Inflammatory macrophage (primary cell): ENCODE measurements around the gene VLDLR.
"Not testable (repeated sequence)": the region's sequence is repeated elsewhere in the genome, so short reads cannot be mapped to it uniquely, and the experiment has no call there.

Experiments used
- DNase-seq, 2 donors: peaks; one replicate each; pipeline ENCODE4 v3.0.0-alpha.2; 2020 to 2022

VLDLR gene

GRCh38 chr9:2664174-2665065, 42.8 kb downstream of the VLDLR start:
- DNase-seq = no peak

GRCh38 chr9:2666569-2666968, 45.0 kb downstream of the VLDLR start:
- DNase-seq = no peak

DNA sequence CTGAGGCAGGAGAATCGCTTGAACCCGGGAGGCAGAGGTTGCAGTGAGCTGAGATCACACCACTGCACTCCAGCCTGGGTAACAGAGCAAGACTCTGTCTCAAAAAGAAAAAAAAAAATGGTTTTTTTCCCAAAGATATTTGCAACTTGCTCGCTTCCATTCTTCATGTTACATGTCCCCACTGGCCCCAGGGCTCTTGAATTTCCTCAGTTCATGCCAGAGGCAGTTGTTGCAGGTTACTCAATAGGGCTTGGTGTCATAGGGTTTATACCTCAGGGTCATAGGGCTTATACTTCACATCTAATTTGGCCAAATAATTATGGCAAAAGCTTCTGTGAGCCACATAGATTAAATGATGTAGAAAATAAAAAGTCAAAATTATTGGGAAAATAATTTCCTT, 51.6 kb downstream of the VLDLR start:
- DNase-seq = no peak

- DNase-seq = no peak
These were observed 52.7 kb downstream of the VLDLR start for GRCh38 chr9:2674141-2674824.

- no peak for DNase-seq
These were observed 54.2 kb downstream of the VLDLR start for GRCh38 chr9:2675834-2676233.

GRCh38 chr9:2676466-2676865, 54.9 kb downstream of the VLDLR start:
- DNase-seq = no peak

GRCh38 chr9:2677915-2678889, 56.6 kb downstream of the VLDLR start:
- no peak for DNase-seq

DNA sequence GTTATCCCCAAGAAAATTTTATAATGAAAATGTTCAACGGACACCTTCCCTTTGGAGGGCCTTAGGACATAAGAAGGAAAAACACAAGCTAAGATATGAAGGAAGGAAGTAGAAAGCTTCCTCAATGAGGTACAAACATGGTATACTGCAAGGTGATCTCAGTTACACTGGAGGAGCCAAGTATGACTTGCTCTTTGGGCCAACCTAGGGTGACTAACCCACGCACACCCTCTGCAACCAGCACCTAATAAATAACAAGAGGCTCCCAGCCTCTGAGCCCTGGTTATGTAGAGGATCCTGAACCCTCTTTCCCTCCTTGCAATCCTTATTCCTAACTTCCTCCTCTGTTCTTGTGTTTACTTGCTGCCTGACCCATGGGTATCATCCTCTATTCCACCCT, 57.4 kb downstream of the VLDLR start:
- DNase-seq = no peak

DNA sequence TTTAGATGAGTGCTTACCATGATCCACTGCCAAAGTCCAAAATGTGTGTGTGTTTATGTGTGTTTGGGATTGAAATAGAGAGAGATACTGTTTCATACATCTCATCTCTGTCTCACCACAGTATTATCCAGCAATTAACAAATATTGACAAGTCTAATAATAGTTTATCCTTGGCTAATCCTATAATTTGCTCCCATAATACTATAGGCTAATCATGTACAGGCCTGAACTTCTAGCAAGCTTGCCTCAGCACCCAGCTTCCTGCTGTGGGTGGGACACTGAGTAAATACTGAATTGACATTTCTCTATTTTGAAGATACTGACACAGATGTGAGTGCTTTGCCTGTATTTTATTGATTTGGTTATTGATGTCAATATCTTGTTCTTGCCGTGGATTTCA, 60.4 kb downstream of the VLDLR start:
- no peak for DNase-seq

GRCh38 chr9:2686911-2687310, 65.3 kb downstream of the VLDLR start:
- DNase-seq = no peak

- DNase-seq = no peak
These were observed 67.0 kb downstream of the VLDLR start for GRCh38 chr9:2688636-2689035.

- no peak for DNase-seq
These were observed 69.6 kb downstream of the VLDLR start for GRCh38 chr9:2691212-2691611.

DNA sequence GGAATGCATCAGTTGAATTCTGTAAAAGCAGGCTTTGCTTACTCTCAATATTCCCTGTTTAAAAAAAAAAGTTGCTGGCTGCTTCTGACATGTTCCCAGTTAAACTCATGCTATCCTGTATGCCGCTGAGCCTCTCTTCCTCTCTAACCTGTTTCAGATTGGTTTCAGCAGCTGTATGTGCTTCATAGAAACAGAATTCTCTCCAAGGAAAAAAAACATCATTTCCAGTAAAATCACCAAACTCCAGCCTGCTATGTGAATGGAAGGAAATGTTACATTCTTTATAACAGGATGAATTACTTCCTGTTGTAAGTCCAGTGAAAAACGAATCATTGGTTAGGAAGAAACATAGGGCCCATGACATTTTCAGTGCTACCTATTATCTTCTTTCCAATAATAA, 70.0 kb downstream of the VLDLR start:
- no peak for DNase-seq

DNA sequence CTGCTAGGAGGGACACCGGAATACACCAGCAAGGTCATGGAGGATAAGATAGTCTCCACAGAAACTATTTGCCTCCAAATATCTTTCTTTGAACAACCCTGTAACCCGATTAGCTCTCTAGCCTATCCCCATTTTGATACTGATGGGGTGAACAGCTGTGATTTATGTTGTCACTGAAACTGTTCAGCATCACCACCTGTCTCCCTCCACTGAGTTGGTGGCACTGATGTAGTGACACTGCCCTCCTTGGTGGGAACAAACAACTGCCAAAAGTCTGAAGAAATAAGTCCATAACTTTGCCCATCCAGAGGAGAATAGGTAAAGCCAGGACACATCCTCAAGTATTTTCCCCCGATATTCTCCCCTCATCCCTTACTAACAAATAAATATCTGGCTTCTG, 71.5 kb downstream of the VLDLR start:
- no peak for DNase-seq

- no peak for DNase-seq
These were observed 75.9 kb downstream of the VLDLR start for GRCh38 chr9:2697492-2697891.

DNA sequence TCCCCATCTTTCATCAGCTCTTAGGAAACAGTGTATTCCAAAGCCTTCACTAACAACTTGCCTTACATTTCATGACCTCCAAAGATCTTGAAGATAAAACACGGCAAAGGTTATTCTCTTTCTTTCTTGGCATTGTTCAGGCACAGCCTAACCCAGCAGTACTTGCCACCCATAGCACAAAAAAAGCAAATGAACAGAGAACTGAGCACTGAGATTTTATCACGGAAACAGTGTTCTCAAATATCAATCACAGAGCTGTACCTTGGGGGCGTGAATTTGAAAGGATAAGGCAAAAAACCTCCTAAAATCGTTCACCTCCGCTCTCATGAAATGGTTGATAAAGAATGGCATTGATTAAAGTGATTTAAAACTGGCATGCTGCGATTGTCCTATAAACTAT, 78.8 kb downstream of the VLDLR start:
- DNase-seq = no peak

DNA sequence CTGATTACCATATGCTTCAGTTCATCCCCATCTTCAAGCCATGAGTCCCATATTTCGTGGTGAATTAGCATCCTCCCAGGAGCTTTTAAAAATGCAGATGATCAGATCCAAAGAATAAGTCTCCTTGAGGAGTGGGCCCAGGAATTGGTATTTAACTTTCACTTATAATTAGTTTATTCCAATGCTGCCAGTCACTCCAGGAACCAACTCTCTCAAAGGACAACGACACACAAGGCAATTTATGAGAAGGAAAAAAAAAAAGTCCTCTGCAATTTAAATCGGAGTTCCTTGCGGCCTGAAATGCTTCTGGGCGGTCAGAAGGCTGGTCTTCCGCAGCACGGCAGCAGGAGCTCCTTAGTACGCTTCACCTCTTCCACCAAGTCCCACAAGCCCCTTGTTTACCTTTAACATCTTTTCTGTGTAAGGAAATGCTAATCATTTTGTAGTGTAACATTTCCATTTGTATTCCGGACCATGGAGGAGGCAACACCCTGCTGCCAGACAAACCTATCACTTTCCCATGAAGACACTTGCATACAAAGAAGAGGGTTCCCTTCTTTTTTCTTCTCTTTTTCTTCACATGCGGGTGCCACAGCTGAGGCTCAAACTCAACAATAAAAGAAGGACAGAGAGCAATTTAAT, 79.4 kb downstream of the VLDLR start:
- no peak for DNase-seq

DNA sequence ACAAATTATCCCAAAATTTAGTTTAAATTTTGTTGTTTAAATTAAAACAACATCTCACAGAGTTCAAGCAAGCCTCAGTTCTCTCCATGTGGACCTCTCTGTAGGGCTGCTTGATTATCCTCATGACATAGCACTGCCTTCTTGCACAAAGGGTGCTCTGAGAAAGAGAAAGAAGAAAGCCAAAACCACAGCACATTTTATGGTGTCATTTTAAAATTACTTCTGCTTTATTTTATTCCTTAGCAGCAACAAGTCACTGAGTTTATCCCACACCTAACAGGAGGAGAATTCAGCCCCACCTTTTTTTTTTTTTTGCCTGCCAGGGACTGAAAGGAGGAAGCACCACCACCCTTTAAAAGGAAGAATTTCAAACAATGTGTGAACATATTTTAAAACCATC, 82.9 kb downstream of the VLDLR start:
- DNase-seq = peak; percentile 2 to 34

GRCh38 chr9:2707256-2707655, 85.7 kb downstream of the VLDLR start:
- not testable (repeated sequence) for DNase-seq
